GM23338 (cell line): Measurements from ENCODE around the gene SLC9A9. TPM values are rescaled to one million over a fixed set of nuclear protein-coding genes. Genes with fewer than 3 reads are reported as not detected.

ENCODE experiments used
- ATAC-seq: fragments of 200-7000 bp; cut with Tn5 transposase; 3 replicates; pipeline ENCODE4 v1.9.1; 2020
- DNase-seq: peaks from one replicate; pipeline ENCODE4 v3.0.0-alpha.2; 2015; ENCODE audit warnings: low spot score
- H2AFZ ChIP-seq: fragments of 200-600 bp; sonication (generic); 2 replicates; pipeline ENCODE4 v1.8.0; 2016; ENCODE audit warnings: antibody characterized with exemption, mild to moderate bottlenecking, moderate library complexity
- H3F3A ChIP-seq: fragments of 200-600 bp; sonication (generic); replicated peaks from 2 replicates; pipeline ENCODE4 v1.8.0; 2017; ENCODE audit warnings: antibody characterized with exemption, mixed run types, low read depth
- H3K27ac ChIP-seq: fragments of 200-600 bp; sonication (generic); 2 replicates; pipeline ENCODE4 v1.6.1; 2016; ENCODE audit warnings: low read depth
- H3K27me3 ChIP-seq: fragments of 200-600 bp; sonication (generic); 2 replicates; pipeline ENCODE4 v1.8.0; 2016; ENCODE audit warnings: mild to moderate bottlenecking, mixed run types, moderate library complexity; ENCODE audit not compliant: insufficient read depth
- H3K36me3 ChIP-seq: fragments of 200-600 bp; sonication (generic); 2 replicates; pipeline ENCODE4 v1.8.0; 2016; ENCODE audit warnings: mild to moderate bottlenecking; ENCODE audit not compliant: insufficient read depth
- H3K4me1 ChIP-seq: fragments of 200-600 bp; sonication (generic); 2 replicates; pipeline ENCODE4 v1.8.0; 2016; ENCODE audit warnings: mild to moderate bottlenecking, moderate library complexity; ENCODE audit not compliant: insufficient read depth
- H3K4me2 ChIP-seq: fragments of 200-600 bp; sonication (generic); 2 replicates; pipeline ENCODE4 v1.7.1; 2017; ENCODE audit warnings: mixed run types
- H3K4me3 ChIP-seq: fragments of 200-600 bp; sonication (generic); 2 replicates; pipeline ENCODE4 v1.6.1; 2016; ENCODE audit warnings: mixed run types
- H3K79me2 ChIP-seq: fragments of 200-600 bp; sonication (generic); replicated peaks from 2 replicates; pipeline ENCODE4 v1.8.0; 2017; ENCODE audit warnings: mild to moderate bottlenecking; ENCODE audit not compliant: insufficient read depth
- H3K9me2 ChIP-seq: fragments of 200-600 bp; sonication (generic); 2 replicates; pipeline ENCODE4 v1.8.0; 2017; ENCODE audit not compliant: insufficient read depth
- H4K20me1 ChIP-seq: fragments of 200-600 bp; sonication (generic); replicated peaks from 2 replicates; pipeline ENCODE4 v1.8.0; 2017; ENCODE audit warnings: mild to moderate bottlenecking; ENCODE audit not compliant: insufficient read depth
- H3K27ac Mint-ChIP-seq: 2 replicates; pipeline ENCODE4 v1.8.0; 2020; ENCODE audit warnings: inconsistent platforms, mild to moderate bottlenecking, moderate library complexity, mixed read lengths
- H3K27me3 Mint-ChIP-seq: 3 replicates; pipeline ENCODE4 v1.8.0; 2022; ENCODE audit warnings: low read depth, mild to moderate bottlenecking, moderate library complexity, mixed read lengths, inconsistent platforms; ENCODE audit not compliant: insufficient read depth, poor library complexity
- H3K36me3 Mint-ChIP-seq: 3 replicates; pipeline ENCODE4 v1.8.0; 2021; ENCODE audit warnings: low read depth, mild to moderate bottlenecking, inconsistent platforms, moderate library complexity, mixed read lengths
- H3K4me1 Mint-ChIP-seq: 3 replicates; pipeline ENCODE4 v1.8.0; 2020; ENCODE audit warnings: mild to moderate bottlenecking, inconsistent platforms, mixed read lengths
- H3K4me3 Mint-ChIP-seq: 3 replicates; pipeline ENCODE4 v1.8.0; 2021; ENCODE audit warnings: moderate library complexity, mild to moderate bottlenecking, inconsistent platforms, mixed read lengths
- H3K9me3 Mint-ChIP-seq: 3 replicates; pipeline ENCODE4 v1.8.0; 2020; ENCODE audit warnings: moderate library complexity, mild to moderate bottlenecking, inconsistent platforms, mixed read lengths
- CREB1 ChIP-seq: fragments of 250-450 bp; sonication (Bioruptor Pico); IDR thresholded peaks from 2 replicates; pipeline ENCODE4 v1.5.0; 2020; ENCODE audit warnings: low read depth, mild to moderate bottlenecking, moderate library complexity
- ETS1 ChIP-seq: IDR thresholded peaks from 2 replicates; pipeline ENCODE4 v1.6.1; 2016; ENCODE audit warnings: antibody characterized with exemption
- EZH2phosphoT487 ChIP-seq: fragments of 200-600 bp; sonication (generic); IDR thresholded peaks from one replicate; pipeline ENCODE4 v1.8.1; 2018; ENCODE audit warnings: antibody characterized with exemption; ENCODE audit not compliant: unreplicated experiment
- NANOG ChIP-seq: IDR thresholded peaks from 2 replicates; pipeline ENCODE4 v1.6.1; 2016; ENCODE audit warnings: antibody characterized with exemption, borderline replicate concordance
- POLR2AphosphoS5 ChIP-seq: IDR thresholded peaks from 2 replicates; pipeline ENCODE4 v1.6.1; 2016; ENCODE audit warnings: antibody characterized with exemption, low read depth
- REST ChIP-seq: IDR thresholded peaks from one replicate; pipeline ENCODE4 v1.6.1; 2018; ENCODE audit warnings: antibody characterized with exemption; ENCODE audit not compliant: unreplicated experiment
- STAT1 ChIP-seq: IDR thresholded peaks from one replicate; pipeline ENCODE4 v1.6.1; 2016; ENCODE audit warnings: antibody characterized with exemption; ENCODE audit not compliant: unreplicated experiment
- ZNF114 ChIP-seq: fragments of 250-450 bp; sonication (Bioruptor Pico); IDR thresholded peaks from 2 replicates; pipeline ENCODE4 v1.5.0; 2020; ENCODE audit warnings: mild to moderate bottlenecking, moderate library complexity
- ZNF331 ChIP-seq: fragments of 250-450 bp; sonication (Bioruptor Pico); IDR thresholded peaks from 2 replicates; pipeline ENCODE4 v1.5.0; 2020; ENCODE audit warnings: low read depth, mild to moderate bottlenecking, moderate library complexity
- ZNF462 ChIP-seq: fragments of 250-450 bp; sonication (Bioruptor Pico); IDR thresholded peaks from 2 replicates; pipeline ENCODE4 v1.5.0; 2020; ENCODE audit warnings: mild to moderate bottlenecking, moderate library complexity
- polyA plus RNA-seq: library from polyadenylated mRNA; unstranded; fragments of >200 nt; fragmentation: Nextera tagmentation; extraction: Ambion mirVana; gene quantifications from 2 replicates; pipeline ENCODE4 v1.2.1, GENCODE V29; 2016
- total RNA-seq: library from RNA; depleted of rRNA; stranded (reverse); fragments of >200 nt; shearing (Covaris generic); gene quantifications from 2 replicates; pipeline ENCODE4 v1.2.3, GENCODE V29; 2014

Gene SLC9A9
- total and polyA plus RNA-seq, 2 experiments from 2014 or later = 1.3 to 1.6 TPM

- Mint-ChIP-seq H3K36me3 (no peaks in the 10 kb centered on the region), H3K4me1 (0 out of 3 replicates have a peak, but pooled peaks cover 2% of the 10 kb centered on the region), H3K9me3 (no peaks in the 10 kb centered on the region), H3K27ac (no peak overlapping the region; the same call in 1 of the 2 replicates), H3K27me3 (peaks cover 4% of the 10 kb centered on the region), H3K4me3 (no peak overlapping the region)
- no peaks in the 10 kb centered on the region for H4K20me1 ChIP-seq
- no peak overlapping the region for H3K4me2 ChIP-seq
- no peaks in the 10 kb centered on the region for H3K36me3 ChIP-seq
- DNase-seq (no peak), ATAC-seq (no peak)
- H3K27me3 ChIP-seq = no peaks in the 10 kb centered on the region
- no peak overlapping the region for H3K27ac ChIP-seq
- no peak overlapping the region for H3K4me3 ChIP-seq
- H3K9me2 ChIP-seq = no peaks in the 10 kb centered on the region
- no peaks in the 10 kb centered on the region for H3K4me1 ChIP-seq
- no peaks in the 10 kb centered on the region for H3F3A ChIP-seq
- 0 out of 2 replicates have a peak overlapping the region, but pooled peaks have one; percentile 47 for H2AFZ ChIP-seq
- H3K79me2 ChIP-seq = no peaks in the 10 kb centered on the region
- TF ChIP-seq STAT1 = no peak
These were observed 533.8 kb downstream of the SLC9A9 start for GRCh38 chr3:143314251-143315093.

- Histone ChIP-seq H3K4me1 (no peaks in the 10 kb centered on the region), H3K27ac (no peak overlapping the region), H3K36me3 (no peaks in the 10 kb centered on the region), H3F3A (no peaks in the 10 kb centered on the region), H3K79me2 (no peaks in the 10 kb centered on the region), H3K27me3 (no peaks in the 10 kb centered on the region), H3K4me2 (no peak overlapping the region), H3K4me3 (no peak overlapping the region), H2AFZ (no peak overlapping the region), H3K9me2 (no peaks in the 10 kb centered on the region), H4K20me1 (no peaks in the 10 kb centered on the region)
- Mint-ChIP-seq H3K27ac (no peak overlapping the region), H3K36me3 (no peaks in the 10 kb centered on the region), H3K4me3 (no peak overlapping the region), H3K27me3 (peaks cover 4% of the 10 kb centered on the region), H3K4me1 (0 out of 3 replicates have a peak, but pooled peaks cover 2% of the 10 kb centered on the region), H3K9me3 (no peaks in the 10 kb centered on the region)
- no peak for ATAC-seq
- no peak for DNase-seq
- no peak for TF ChIP-seq ZNF114
- TF ChIP-seq ETS1 = no peak
- TF ChIP-seq ZNF331 (CRISPR knock-in tag) = no peak
- TF ChIP-seq ZNF462 (CRISPR knock-in tag) = no peak
- TF ChIP-seq REST = no peak
- no peak for TF ChIP-seq EZH2phosphoT487
- no peak for TF ChIP-seq POLR2AphosphoS5
- no peak for TF ChIP-seq CREB1 (CRISPR knock-in tag)
- no peak for TF ChIP-seq NANOG
- no peak for TF ChIP-seq STAT1
These were observed 534.4 kb downstream of the SLC9A9 start for GRCh38 chr3:143313893-143314188.
